Measurements from ENCODE around the gene NCAPH2. TPM values are rescaled to one million over a fixed set of nuclear protein-coding genes. Genes with fewer than 3 reads are reported as not detected.

Gene NCAPH2
- total and polyA plus RNA-seq, 2 of the 8 experiments (the other 6 are each of a cell fraction or from before 2014, with no cell fraction given), result 62.2 to 81.6 TPM

- WGBS, 2 experiments (ENCODE audit: extremely low coverage in 1 of 2, insufficient coverage in 1 of 2, insufficient read length in 1 of 2, insufficient replicate concordance in 2 of 2, low coverage in 1 of 2, low lambda C conversion rate in 2 of 2, missing lambda C conversion rate in 1 of 2), result 90% methylated on average over 6 of the region's 6 CpGs; no CpG with 5 or more reads in 1 of the 2 experiments
- FAIRE-seq (no peak), DNase-seq (ENCODE audit: low read depth in 1 of 2, low spot score in 2 of 2) (no peak)
- no peak overlapping the region for H3K14ac ChIP-seq (ENCODE audit: insufficient read length)
- H2BK15ac ChIP-seq (ENCODE audit: low read length), result no peak overlapping the region
- no peaks in the 10 kb centered on the region for H3K79me1 ChIP-seq (ENCODE audit: low read depth, low read length)
- no peak overlapping the region for H2BK120ac ChIP-seq (replicated peaks; ENCODE audit: low read depth, low read length)
- H2BK5ac ChIP-seq (ENCODE audit: low read depth, low read length), result no peak overlapping the region
- POLR2A ChIA-PET (ENCODE audit: partially characterized antibody), result interaction anchor here (1.2 to 3.8 kb wide), 3 partner anchors 8 to 15 kb away, joined by 5 to 20 read pairs (median 16); partner anchors contain the start of genes ADM2 and MIOX
- no peaks in the 10 kb centered on the region for H3K79me2 ChIP-seq (ENCODE audit: control insufficient read depth in 1 of 2, insufficient read depth in 2 of 2, low read length in 2 of 2)
- no peaks in the 10 kb centered on the region for H3K9me3 ChIP-seq (ENCODE audit: insufficient read depth in 2 of 2, low read depth in 1 of 2, low read length in 1 of 2)
- H3K4ac ChIP-seq (replicated peaks; ENCODE audit: insufficient read length, low read depth, low read length), result no peak overlapping the region
- H4K8ac ChIP-seq (ENCODE audit: extremely low read depth, insufficient read depth, low read length), result no peak overlapping the region
- no peak overlapping the region for H2AK5ac ChIP-seq (ENCODE audit: low read depth, low read length)
- H3K4me3 ChIP-seq (ENCODE audit: extremely low read depth in 1 of 4, insufficient read depth in 2 of 4, low read depth in 3 of 4, low read length in 4 of 4), result no peak overlapping the region
- no peak overlapping the region for H2BK12ac ChIP-seq (ENCODE audit: low read depth, low read length)
- H3K27ac ChIP-seq (ENCODE audit: low read depth, low read length), result no peak overlapping the region
- no peaks in the 10 kb centered on the region for H3K36me3 ChIP-seq (ENCODE audit: control insufficient read depth in 2 of 4, insufficient read depth in 4 of 4, low read length in 3 of 4)
- H4K5ac ChIP-seq (ENCODE audit: insufficient read length, low read depth, low read length), result no peak overlapping the region
- no peak overlapping the region for H3K4me2 ChIP-seq (ENCODE audit: insufficient read depth in 1 of 2, low read depth in 2 of 2, low read length in 2 of 2)
- H2BK20ac ChIP-seq (ENCODE audit: low read length), result no peak overlapping the region
- no peak overlapping the region for H4K91ac ChIP-seq (replicated peaks; ENCODE audit: insufficient read length, low read length)
- CTCF ChIA-PET (ENCODE audit: partially characterized antibody), result interaction anchor here (0.6 to 4.5 kb wide), 27 partner anchors 7 to 387 kb away, joined by 3 to 54 read pairs (median 4); partner anchors contain the start of genes KLHDC7B, LMF2, MIOX and NCAPH2
- TF ChIP-seq SAP30 (IDR thresholded peaks at IDR 0.05; ENCODE audit: insufficient read depth, insufficient replicate concordance, low read length) (no peak), GABPA (IDR thresholded peaks at IDR 0.05; ENCODE audit: borderline replicate concordance, insufficient read depth, low read length) (no peak), SP4 (IDR thresholded peaks at IDR 0.05; ENCODE audit: low read length) (no peak), GTF2F1 (IDR thresholded peaks at IDR 0.05; ENCODE audit: borderline replicate concordance, low read depth, low read length) (no peak), HDAC2 (IDR thresholded peaks at IDR 0.05; ENCODE audit: borderline replicate concordance in 1 of 2, low read depth in 2 of 2, low read length in 2 of 2) (no peak)
- H4K20me1 ChIP-seq (replicated peaks in 1 of 2; ENCODE audit: control insufficient read depth in 1 of 2, insufficient read depth in 2 of 2, low read length in 2 of 2), result no peaks in the 10 kb centered on the region
- no peak overlapping the region for H3K56ac ChIP-seq (replicated peaks; ENCODE audit: insufficient read length, low read depth, low read length)
- H3K18ac ChIP-seq (ENCODE audit: extremely low read depth, low read length), result no peak overlapping the region
- H3K23me2 ChIP-seq (ENCODE audit: low read depth, low read length), result no peaks in the 10 kb centered on the region
- no peaks in the 10 kb centered on the region for H3K27me3 ChIP-seq (replicated peaks in 1 of 4; ENCODE audit: control insufficient read depth in 3 of 4, extremely low read depth in 1 of 4, insufficient read depth in 3 of 4, low read length in 3 of 4)
- peaks cover 0 to 3% (median 0%) of the 10 kb centered on the region in 4 experiments; a peak in 2 of 7 replicates for H3K4me1 ChIP-seq (replicated peaks in 1 of 4; ENCODE audit: control insufficient read depth in 3 of 4, insufficient read depth in 4 of 4, low read length in 3 of 4)
- no peak overlapping the region for H2AFZ ChIP-seq (ENCODE audit: low read length)
- no peak overlapping the region for H3K9ac ChIP-seq (replicated peaks in 1 of 4; ENCODE audit: extremely low read depth in 1 of 4, low read depth in 3 of 4, low read length in 3 of 4)
- H3K23ac ChIP-seq (ENCODE audit: insufficient read length), result no peak overlapping the region
These were observed 10.9 kb upstream of the NCAPH2 start for GRCh38 chr22:50497093-50497492.

All from H1 (cell line).